ENCODE measurements around the gene NSUN2.

DNA sequence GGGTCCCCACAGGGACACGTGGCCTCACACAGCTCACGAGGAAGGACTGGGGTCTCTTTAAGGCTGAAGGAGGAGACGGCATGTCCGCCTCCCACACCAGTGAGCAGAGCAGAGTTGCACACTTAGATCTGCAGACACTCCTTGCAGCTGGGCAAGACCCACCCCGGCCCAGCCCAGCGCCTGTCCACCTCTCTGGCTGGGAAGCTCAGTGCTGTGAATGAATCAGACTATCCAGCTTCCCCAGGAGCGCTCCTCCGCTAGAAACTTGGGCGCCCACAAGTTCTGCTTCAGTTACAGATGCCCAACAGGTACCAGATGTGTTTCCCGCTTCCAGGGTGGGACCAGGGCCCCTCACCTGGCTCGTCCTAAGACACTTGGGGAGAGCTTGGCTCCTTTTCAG is 78.9 kb downstream of the NSUN2 start:
- no peak for TF ChIP-seq EZH2 (optimal IDR thresholded peaks at IDR 0.05; ENCODE audit: low read depth, low read length)
- TF ChIP-seq, protein P1, sequence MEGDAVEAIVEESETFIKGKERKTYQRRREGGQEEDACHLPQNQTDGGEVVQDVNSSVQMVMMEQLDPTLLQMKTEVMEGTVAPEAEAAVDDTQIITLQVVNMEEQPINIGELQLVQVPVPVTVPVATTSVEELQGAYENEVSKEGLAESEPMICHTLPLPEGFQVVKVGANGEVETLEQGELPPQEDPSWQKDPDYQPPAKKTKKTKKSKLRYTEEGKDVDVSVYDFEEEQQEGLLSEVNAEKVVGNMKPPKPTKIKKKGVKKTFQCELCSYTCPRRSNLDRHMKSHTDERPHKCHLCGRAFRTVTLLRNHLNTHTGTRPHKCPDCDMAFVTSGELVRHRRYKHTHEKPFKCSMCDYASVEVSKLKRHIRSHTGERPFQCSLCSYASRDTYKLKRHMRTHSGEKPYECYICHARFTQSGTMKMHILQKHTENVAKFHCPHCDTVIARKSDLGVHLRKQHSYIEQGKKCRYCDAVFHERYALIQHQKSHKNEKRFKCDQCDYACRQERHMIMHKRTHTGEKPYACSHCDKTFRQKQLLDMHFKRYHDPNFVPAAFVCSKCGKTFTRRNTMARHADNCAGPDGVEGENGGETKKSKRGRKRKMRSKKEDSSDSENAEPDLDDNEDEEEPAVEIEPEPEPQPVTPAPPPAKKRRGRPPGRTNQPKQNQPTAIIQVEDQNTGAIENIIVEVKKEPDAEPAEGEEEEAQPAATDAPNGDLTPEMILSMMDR (IDR thresholded peaks at IDR 0.05; ENCODE audit: low read length): no peak
- no peak for TF ChIP-seq EZH2phosphoT487 (IDR thresholded peaks at IDR 0.05; ENCODE audit: low read length)
